Ishikawa (cell line): Measurements from ENCODE around the gene TLE3.

Experiments
- CEBPB ChIP-seq: IDR thresholded peaks from 2 replicates; pipeline ENCODE4 v1.6.1; 2012
- CREB1 ChIP-seq: IDR thresholded peaks from 2 replicates; pipeline ENCODE4 v1.6.1; 2012; ENCODE audit warnings: low read depth
- EGR1 ChIP-seq: IDR thresholded peaks from 2 replicates; pipeline ENCODE4 v1.6.1; 2012
- EP300 ChIP-seq: IDR thresholded peaks from 2 replicates; pipeline ENCODE4 v1.6.1; 2012; ENCODE audit warnings: borderline replicate concordance
- FOXM1 ChIP-seq: IDR thresholded peaks from 2 replicates; pipeline ENCODE4 v1.6.1; 2012; ENCODE audit warnings: low read depth, borderline replicate concordance
- NFIC ChIP-seq: IDR thresholded peaks from 2 replicates; pipeline ENCODE4 v1.6.1; 2012
- RAD21 ChIP-seq: IDR thresholded peaks from 2 replicates; pipeline ENCODE4 v1.6.1; 2012; ENCODE audit warnings: low read depth
- TAF1 ChIP-seq: IDR thresholded peaks from 2 replicates; pipeline ENCODE4 v1.6.1; 2012; ENCODE audit warnings: low read depth, mild to moderate bottlenecking
- TCF12 ChIP-seq: IDR thresholded peaks from 2 replicates; pipeline ENCODE4 v1.6.1; 2012; ENCODE audit warnings: low read depth
- TEAD4 ChIP-seq: IDR thresholded peaks from 2 replicates; pipeline ENCODE4 v1.6.1; 2012
- USF1 ChIP-seq: IDR thresholded peaks from 2 replicates; pipeline ENCODE4 v1.6.1; 2012
- YY1 ChIP-seq: IDR thresholded peaks from 2 replicates; pipeline ENCODE4 v1.6.1; 2012; ENCODE audit warnings: low read depth
- ZBTB7A ChIP-seq: IDR thresholded peaks from 2 replicates; pipeline ENCODE4 v1.6.1; 2012; ENCODE audit warnings: low read depth
- TF ChIP-seq, protein P1 (sequence below): IDR thresholded peaks from 2 replicates; pipeline ENCODE4 v1.6.1; 2012
- TF ChIP-seq, protein P2 (sequence below): IDR thresholded peaks from 2 replicates; pipeline ENCODE4 v1.6.1; 2012; ENCODE audit warnings: low read depth, mild to moderate bottlenecking

TLE3 gene

DNA sequence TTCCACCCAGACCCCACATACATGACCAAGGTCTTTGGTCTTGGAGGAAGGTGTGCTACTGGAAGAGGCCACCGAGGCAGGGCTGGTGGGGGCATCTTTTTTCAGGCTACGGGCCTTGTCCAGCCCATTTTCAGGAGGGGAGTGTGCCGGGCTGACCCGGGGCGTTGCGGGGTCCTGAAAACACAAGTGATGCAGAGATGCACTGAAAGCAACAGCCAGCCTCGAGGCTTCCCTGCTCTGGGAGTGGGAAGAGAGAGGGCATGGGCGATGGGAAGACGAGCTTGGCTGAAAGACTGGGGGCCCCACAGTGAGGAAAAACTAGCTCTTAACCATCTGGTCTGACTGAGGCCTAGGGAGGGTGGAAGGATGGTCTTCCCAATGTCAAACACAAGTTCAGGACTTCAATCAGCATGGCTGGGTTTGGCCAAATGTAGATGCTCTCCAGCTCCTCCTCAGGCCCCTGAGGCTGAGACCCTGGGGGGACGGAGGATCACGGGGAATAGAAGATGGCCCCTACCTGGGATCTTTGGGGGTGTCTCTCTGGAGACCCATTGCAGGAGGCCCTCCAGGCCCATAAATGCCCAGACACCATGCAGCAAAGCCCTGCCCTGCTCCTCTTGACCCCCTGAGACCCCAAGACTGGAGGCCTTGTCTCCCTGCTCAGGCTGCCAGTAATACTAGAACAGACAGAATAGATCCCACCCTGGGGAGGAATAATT lies 38.9 kb downstream of the TLE3 start:
- TF ChIP-seq EP300 (no peak), NFIC (no peak), CREB1 (no peak), USF1 (no peak), EGR1 (no peak), CEBPB (no peak)
- TF ChIP-seq, protein P1, sequence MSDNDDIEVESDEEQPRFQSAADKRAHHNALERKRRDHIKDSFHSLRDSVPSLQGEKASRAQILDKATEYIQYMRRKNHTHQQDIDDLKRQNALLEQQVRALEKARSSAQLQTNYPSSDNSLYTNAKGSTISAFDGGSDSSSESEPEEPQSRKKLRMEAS = no peak

DNA sequence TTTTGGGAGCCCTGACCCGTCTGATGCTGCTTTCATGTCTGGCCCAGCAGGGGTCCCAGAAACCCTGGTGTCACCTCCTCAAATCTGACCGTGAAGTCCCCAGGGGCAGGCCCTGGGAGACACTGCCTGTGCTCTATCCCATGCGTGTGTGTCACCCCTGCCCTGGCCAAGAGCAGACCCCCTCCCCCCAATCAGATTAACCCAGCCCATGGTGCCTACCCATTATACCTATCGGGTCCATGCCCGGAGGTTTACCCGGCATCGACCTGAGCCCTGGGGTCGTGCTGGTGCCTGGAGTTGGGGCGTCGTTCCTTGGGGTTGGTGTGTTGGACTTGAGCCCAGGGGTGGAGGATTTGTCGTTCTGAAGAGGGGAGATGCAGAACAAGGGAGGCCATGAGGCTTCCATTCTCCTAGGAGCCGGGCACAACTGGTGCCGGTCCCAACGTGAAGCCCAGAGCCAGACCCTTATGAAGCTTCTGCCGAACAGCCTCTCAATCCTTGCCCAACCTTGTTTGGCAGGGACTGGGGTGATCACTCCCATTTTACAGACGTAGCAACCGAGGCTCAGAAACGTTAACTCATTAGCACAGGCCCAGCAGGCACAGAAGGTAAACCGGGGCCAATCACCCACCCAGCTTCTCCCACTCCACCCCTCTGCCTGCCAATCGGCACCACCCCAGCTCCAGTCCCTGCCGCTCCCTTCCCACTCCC lies 39.6 kb downstream of the TLE3 start:
- TF ChIP-seq FOXM1 (no peak), TEAD4 (no peak), CREB1 (no peak), EGR1 (no peak), USF1 (no peak), RAD21 (no peak), TCF12 (no peak), EP300 (no peak), CEBPB (no peak)
- TF ChIP-seq, protein P1 = no peak

DNA sequence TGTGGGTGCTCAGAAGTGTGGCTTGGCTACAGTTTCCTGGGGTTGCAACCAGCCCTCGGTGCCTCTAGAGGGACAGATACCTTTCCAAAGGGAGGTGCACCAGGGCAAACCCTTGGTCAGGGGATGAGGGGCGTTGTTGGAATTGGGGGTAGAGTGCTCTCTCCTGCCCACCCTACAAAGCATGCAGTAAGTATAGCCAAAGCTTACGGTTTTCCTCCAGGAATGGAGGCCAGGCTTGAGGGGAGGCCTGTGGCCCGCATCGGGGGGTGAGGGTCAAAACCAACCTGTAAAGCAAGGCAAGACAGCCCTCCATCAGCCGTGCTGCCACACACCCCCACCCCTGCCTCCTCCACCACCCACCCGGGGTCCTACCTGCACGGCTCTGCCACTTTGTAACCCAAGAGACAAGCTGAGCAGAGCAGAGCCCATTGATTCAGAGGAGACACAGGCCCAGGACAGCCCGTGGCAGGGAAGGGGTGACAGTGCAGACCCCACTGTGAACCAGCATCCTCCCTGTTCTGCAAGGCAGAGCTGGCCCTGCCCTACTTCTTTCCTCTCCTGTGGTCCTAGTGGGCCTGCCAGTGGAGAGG lies 41.5 kb downstream of the TLE3 start:
- no peak for TF ChIP-seq NFIC
- TF ChIP-seq, protein P1 = no peak
- TF ChIP-seq EGR1 = no peak
- no peak for TF ChIP-seq FOXM1
- TF ChIP-seq CEBPB = no peak
- TF ChIP-seq RAD21 = no peak
- TF ChIP-seq, protein P2, sequence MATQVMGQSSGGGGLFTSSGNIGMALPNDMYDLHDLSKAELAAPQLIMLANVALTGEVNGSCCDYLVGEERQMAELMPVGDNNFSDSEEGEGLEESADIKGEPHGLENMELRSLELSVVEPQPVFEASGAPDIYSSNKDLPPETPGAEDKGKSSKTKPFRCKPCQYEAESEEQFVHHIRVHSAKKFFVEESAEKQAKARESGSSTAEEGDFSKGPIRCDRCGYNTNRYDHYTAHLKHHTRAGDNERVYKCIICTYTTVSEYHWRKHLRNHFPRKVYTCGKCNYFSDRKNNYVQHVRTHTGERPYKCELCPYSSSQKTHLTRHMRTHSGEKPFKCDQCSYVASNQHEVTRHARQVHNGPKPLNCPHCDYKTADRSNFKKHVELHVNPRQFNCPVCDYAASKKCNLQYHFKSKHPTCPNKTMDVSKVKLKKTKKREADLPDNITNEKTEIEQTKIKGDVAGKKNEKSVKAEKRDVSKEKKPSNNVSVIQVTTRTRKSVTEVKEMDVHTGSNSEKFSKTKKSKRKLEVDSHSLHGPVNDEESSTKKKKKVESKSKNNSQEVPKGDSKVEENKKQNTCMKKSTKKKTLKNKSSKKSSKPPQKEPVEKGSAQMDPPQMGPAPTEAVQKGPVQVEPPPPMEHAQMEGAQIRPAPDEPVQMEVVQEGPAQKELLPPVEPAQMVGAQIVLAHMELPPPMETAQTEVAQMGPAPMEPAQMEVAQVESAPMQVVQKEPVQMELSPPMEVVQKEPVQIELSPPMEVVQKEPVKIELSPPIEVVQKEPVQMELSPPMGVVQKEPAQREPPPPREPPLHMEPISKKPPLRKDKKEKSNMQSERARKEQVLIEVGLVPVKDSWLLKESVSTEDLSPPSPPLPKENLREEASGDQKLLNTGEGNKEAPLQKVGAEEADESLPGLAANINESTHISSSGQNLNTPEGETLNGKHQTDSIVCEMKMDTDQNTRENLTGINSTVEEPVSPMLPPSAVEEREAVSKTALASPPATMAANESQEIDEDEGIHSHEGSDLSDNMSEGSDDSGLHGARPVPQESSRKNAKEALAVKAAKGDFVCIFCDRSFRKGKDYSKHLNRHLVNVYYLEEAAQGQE = no peak
- TF ChIP-seq ZBTB7A = no peak
- no peak for TF ChIP-seq TEAD4
- TF ChIP-seq TAF1 = no peak
- TF ChIP-seq USF1 = no peak
- TF ChIP-seq EP300 = no peak
- TF ChIP-seq YY1 = no peak
- no peak for TF ChIP-seq CREB1
- TF ChIP-seq TCF12 = no peak

GRCh38 chr15:70055601-70056051 lies 42.1 kb downstream of the TLE3 start:
- TF ChIP-seq TCF12 (no peak), ZBTB7A (no peak), FOXM1 (no peak)

- TF ChIP-seq EP300 (no peak), CEBPB (no peak), TAF1 (no peak), NFIC (no peak)
- TF ChIP-seq, protein P2 = no peak
Measured at GRCh38 chr15:70054884-70055387, 42.8 kb downstream of the TLE3 start.
